Measurements from ENCODE around the gene AKR1A1.

DNA sequence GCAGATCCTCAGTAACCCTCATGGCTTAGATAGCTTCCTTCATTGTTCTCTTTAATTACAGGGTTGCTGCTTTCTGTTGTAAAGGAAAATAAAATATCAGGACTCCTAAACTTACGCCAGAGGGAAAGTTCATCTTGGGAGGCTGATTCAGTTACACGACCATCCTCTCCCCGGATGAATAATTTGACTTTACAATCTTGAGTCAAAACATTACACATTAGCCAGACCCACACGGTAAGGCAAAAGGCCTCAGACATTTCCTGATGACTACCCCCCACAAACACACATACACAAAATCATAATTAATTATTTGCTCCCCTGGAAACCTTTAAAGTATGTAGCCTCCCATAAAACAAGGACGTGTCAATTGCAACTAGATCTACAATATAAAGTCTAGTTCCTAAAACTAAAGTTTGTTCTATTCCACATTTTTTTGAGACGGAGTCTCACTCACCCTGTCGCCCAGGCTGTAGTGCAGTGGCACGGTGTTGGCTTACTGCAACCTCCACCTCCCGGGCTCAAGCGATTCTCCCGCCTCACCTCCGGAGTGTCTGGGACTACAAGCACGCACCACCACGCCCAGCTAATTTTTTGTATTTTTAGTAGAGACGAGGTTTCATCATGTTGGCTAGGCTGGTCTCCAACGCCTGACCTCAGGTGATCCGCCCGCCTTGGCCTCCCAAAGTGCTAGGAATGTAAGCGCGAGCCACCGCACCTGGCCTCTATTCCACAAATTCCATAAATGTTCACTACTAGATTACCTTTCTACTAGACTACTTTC lies 28.1 kb upstream of the AKR1A1 start:
- TF ChIP-seq EZH2 (IDR thresholded peaks at IDR 0.05; ENCODE audit: borderline replicate concordance, low read length), result no peak
- TF ChIP-seq, protein P1, sequence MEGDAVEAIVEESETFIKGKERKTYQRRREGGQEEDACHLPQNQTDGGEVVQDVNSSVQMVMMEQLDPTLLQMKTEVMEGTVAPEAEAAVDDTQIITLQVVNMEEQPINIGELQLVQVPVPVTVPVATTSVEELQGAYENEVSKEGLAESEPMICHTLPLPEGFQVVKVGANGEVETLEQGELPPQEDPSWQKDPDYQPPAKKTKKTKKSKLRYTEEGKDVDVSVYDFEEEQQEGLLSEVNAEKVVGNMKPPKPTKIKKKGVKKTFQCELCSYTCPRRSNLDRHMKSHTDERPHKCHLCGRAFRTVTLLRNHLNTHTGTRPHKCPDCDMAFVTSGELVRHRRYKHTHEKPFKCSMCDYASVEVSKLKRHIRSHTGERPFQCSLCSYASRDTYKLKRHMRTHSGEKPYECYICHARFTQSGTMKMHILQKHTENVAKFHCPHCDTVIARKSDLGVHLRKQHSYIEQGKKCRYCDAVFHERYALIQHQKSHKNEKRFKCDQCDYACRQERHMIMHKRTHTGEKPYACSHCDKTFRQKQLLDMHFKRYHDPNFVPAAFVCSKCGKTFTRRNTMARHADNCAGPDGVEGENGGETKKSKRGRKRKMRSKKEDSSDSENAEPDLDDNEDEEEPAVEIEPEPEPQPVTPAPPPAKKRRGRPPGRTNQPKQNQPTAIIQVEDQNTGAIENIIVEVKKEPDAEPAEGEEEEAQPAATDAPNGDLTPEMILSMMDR (IDR thresholded peaks at IDR 0.05; ENCODE audit: low read length), result no peak

All from OCI-LY1 (cell line).